C4-2B (cell line): ENCODE measurements around the gene TAAR6.

Experiments used
- H3K27ac ChIP-seq: fragments of 450-650 bp; 2 replicates; pipeline ENCODE4 v1.5.1; 2017
- ZFX ChIP-seq: fragments of 450-650 bp; IDR thresholded peaks from 2 replicates; pipeline ENCODE4 v1.6.1; 2017
- TF ChIP-seq, protein P1 (sequence below): fragments of 450-650 bp; conservative IDR thresholded peaks from 2 replicates; pipeline ENCODE4 v1.5.1; 2017; ENCODE audit warnings: mild to moderate bottlenecking

The TAAR6 gene

DNA sequence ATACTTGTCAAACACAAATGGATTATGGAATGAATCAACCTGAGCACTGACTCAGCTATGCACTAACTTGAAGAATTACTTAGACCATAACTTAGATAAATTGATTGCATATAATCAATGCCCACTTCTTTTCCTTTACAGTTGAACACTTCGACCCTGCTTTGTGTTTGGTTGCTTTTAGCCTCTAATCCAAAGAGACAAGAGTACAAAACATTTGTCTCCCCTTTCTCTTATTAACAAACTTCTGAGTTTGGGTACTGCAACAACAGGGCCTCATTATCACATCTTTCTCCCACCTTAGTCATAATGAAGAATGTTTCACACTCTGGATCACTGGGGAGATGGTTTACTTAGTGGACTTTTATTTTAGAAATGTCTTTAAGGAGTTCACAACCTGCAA lies 2.6 kb upstream of the TAAR6 start:
- TF ChIP-seq, protein P1, sequence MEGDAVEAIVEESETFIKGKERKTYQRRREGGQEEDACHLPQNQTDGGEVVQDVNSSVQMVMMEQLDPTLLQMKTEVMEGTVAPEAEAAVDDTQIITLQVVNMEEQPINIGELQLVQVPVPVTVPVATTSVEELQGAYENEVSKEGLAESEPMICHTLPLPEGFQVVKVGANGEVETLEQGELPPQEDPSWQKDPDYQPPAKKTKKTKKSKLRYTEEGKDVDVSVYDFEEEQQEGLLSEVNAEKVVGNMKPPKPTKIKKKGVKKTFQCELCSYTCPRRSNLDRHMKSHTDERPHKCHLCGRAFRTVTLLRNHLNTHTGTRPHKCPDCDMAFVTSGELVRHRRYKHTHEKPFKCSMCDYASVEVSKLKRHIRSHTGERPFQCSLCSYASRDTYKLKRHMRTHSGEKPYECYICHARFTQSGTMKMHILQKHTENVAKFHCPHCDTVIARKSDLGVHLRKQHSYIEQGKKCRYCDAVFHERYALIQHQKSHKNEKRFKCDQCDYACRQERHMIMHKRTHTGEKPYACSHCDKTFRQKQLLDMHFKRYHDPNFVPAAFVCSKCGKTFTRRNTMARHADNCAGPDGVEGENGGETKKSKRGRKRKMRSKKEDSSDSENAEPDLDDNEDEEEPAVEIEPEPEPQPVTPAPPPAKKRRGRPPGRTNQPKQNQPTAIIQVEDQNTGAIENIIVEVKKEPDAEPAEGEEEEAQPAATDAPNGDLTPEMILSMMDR = no peak
- no peak for TF ChIP-seq ZFX
- H3K27ac ChIP-seq = no peak overlapping the region

DNA sequence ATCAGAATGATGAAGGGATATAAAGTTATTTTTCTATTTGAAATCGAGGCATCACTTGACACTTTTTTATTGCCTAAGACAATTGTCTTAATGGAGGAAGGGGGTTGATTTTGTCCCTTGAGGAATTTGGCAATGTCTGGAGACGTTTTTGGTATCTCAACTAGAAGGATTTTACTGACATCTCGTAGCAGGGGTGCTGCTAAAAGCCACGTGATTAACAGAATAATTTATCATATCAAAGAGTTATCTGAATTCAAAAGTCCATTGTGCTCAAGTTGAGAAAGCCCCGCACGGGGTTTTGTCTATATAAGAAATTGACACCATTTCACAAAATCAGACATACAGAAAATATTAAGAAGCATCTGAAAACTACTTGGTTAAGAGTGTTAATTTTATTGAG lies 1.5 kb upstream of the TAAR6 start:
- TF ChIP-seq, protein P1 = no peak
- TF ChIP-seq ZFX = no peak
- H3K27ac ChIP-seq = no peak overlapping the region

DNA sequence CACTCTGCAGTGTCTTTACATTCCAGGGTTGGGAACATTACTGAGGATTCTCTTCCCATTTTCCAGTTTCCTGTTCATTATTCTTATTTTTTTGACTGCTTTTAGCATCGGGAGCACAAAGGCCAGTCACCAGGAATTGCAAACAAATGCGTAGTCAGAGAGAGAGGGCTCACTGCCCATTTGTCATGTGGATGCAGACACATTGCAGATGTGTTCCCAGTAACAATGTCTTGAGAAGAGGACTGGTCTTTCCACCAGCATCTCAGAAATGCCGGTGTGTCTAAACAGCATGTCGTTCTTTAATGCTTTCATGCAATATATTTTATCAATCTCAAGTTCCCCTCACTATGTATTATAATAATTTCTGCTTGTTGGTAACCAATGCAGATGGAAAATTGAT lies 952 bp upstream of the TAAR6 start:
- TF ChIP-seq, protein P1 = no peak

DNA sequence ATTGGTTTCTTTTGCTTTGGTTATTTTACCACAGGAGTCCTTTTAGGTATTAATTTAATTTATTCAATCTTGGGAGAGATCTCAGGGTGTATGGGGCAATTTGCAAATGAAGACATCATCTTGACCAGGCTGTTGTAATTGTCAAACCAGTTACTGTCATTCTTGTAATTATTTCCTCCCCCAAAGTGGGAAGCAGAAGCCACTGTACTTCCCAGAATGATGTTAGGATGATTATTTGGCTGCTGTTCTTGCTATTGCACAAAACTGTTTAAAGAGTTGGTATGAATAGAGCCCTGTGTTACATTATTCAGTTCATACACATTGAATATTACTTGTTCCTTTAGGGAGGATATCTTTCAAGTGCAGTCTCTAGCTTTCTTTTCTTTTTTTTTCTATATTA lies 1.7 kb downstream of the TAAR6 start:
- TF ChIP-seq, protein P1 = no peak
- TF ChIP-seq ZFX = no peak
- H3K27ac ChIP-seq = no peak overlapping the region

More for the DNA sequence above, 952 bp upstream of the TAAR6 start:
- no peak overlapping the region for H3K27ac ChIP-seq

DNA sequence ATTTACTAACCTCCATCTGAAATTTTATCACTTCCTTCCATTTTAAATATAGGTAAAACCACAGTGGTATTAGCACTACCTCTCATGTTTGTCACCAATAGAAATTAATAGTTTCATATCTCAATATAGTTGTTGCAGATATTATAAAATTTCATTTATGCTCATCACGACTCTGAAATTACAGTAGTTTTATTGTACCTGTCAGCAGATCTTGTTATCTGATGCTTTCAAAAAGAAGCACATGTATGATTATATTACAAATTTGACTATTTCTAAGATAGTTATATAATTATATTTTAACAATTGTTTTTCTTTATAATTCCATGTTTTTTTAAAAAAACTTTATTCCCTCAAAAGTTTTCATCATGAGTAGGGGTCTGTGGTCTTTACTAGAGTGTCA lies 14.6 kb downstream of the TAAR6 start:
- no peak overlapping the region for H3K27ac ChIP-seq
- TF ChIP-seq, protein P1 = no peak
- TF ChIP-seq ZFX = no peak

DNA sequence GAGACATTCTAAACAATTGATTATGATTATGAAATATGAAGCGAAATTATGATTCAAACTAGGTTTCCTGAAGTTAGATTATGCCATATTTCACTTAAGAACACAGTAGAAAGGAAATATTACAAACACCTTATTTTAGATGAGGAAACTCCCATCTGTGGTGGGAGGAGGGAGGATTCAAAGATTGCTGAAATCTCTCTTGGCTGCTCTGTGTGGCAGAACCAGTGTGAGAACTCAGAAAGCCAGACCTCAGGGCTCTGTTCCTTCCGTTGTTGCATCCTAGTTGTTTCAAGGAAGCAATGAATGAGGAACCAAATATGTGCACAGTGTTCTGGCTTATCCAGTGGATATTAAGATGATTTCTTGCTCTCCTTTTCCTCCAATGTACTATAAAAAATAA lies 17.3 kb downstream of the TAAR6 start:
- H3K27ac ChIP-seq = no peak overlapping the region
- TF ChIP-seq, protein P1 = no peak
- no peak for TF ChIP-seq ZFX

DNA sequence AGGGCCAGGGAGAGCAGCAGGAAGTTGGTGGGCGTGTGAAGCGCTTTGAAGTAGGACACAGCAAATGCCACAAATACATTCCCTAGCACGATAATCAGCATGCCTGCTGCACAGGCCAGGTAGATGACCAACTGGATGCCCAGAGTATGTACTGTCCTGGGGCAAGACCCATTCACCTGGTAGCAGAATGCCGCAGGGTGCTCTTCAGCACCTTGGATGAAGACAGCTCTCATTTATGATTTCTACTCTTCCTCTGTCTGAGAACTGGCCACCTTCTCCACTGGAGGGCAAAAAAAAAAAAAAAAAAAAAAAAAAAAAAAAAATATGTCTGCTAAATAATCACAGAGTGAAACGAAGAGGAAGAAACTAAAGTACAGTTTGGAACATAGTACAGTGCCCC lies 19.3 kb downstream of the TAAR6 start, which contains the start of gene TAAR5:
TAAR5 (minus strand) TSS at position 288 of the 400 bp plus-strand sequence; CDS start at position 233, 55 bp downstream.
- no peak within 1 kb of the TSS for H3K27ac ChIP-seq
- TF ChIP-seq, protein P1 = no peak
- TF ChIP-seq ZFX = no peak
